ENCODE measurements around the gene TOMM70.
"Not testable (repeated sequence)": the region's sequence is repeated elsewhere in the genome, so short reads cannot be mapped to it uniquely, and the experiment has no call there.

Gene TOMM70

GRCh38 chr3:100400780-100401673 is at the start of gene TOMM70, which contains the start of gene LNP1:
Gene TOMM70, minus strand, starts transcription at chr3:100401089. Its CDS starts 140 bp downstream, at chr3:100400949.
Gene LNP1, plus strand, starts transcription at chr3:100401539. Its CDS starts 28,191 bp downstream, at chr3:100429730.
- peak; percentile 84 for DNase-seq (ENCODE audit: low read depth)

- no peak for DNase-seq (ENCODE audit: low read depth)
Observed at GRCh38 chr3:100449214-100449613, 48.3 kb upstream of the TOMM70 start.

- DNase-seq (ENCODE audit: low read depth) = no peak
Observed at GRCh38 chr3:100448079-100448478, 47.2 kb upstream of the TOMM70 start.

- not testable (repeated sequence) for DNase-seq (ENCODE audit: low read depth)
Observed at GRCh38 chr3:100447067-100447466, 46.2 kb upstream of the TOMM70 start.

- DNase-seq (ENCODE audit: low read depth) = no peak
Observed at GRCh38 chr3:100443690-100444089, 42.8 kb upstream of the TOMM70 start.

GRCh38 chr3:100440895-100441294 is 40.0 kb upstream of the TOMM70 start:
- DNase-seq (ENCODE audit: low read depth) = no peak

GRCh38 chr3:100438623-100438974 is 37.7 kb upstream of the TOMM70 start:
- DNase-seq (ENCODE audit: low read depth) = no peak

- no peak for DNase-seq (ENCODE audit: low read depth)
Observed at GRCh38 chr3:100437721-100438622, 37.1 kb upstream of the TOMM70 start.

GRCh38 chr3:100436951-100437350 is 36.1 kb upstream of the TOMM70 start:
- DNase-seq (ENCODE audit: low read depth) = no peak

- no peak for DNase-seq (ENCODE audit: low read depth)
Observed at GRCh38 chr3:100429187-100429716, 28.4 kb upstream of the TOMM70 start.

- no peak for DNase-seq (ENCODE audit: low read depth)
Observed at GRCh38 chr3:100427699-100428098, 26.8 kb upstream of the TOMM70 start.

GRCh38 chr3:100426067-100426682 is 25.3 kb upstream of the TOMM70 start:
- DNase-seq (ENCODE audit: low read depth) = no peak

- DNase-seq (ENCODE audit: low read depth) = no peak
Observed at GRCh38 chr3:100425316-100425715, 24.4 kb upstream of the TOMM70 start.

- no peak for DNase-seq (ENCODE audit: low read depth)
Observed at GRCh38 chr3:100424261-100424660, 23.4 kb upstream of the TOMM70 start.

GRCh38 chr3:100423611-100424010 is 22.7 kb upstream of the TOMM70 start:
- no peak for DNase-seq (ENCODE audit: low read depth)

GRCh38 chr3:100420885-100421284 is 20.0 kb upstream of the TOMM70 start:
- DNase-seq (ENCODE audit: low read depth) = no peak

GRCh38 chr3:100419406-100419805 is 18.5 kb upstream of the TOMM70 start:
- DNase-seq (ENCODE audit: low read depth) = no peak

- no peak for DNase-seq (ENCODE audit: low read depth)
Observed at GRCh38 chr3:100416863-100417262, 16.0 kb upstream of the TOMM70 start.

- no peak for DNase-seq (ENCODE audit: low read depth)
Observed at GRCh38 chr3:100416176-100416575, 15.3 kb upstream of the TOMM70 start.

- DNase-seq (ENCODE audit: low read depth) = no peak
Observed at GRCh38 chr3:100413613-100414012, 12.7 kb upstream of the TOMM70 start.

- DNase-seq (ENCODE audit: low read depth) = no peak
Observed at GRCh38 chr3:100412912-100413590, 12.2 kb upstream of the TOMM70 start.

Data from activated T-helper 1 cell treated with Interleukin-2 at 50 U/mL for 16 hours (primary cell).